IMR-90 (cell line): Measurements from ENCODE around the gene NCK1. TPM values are rescaled to one million over a fixed set of nuclear protein-coding genes. Genes with fewer than 3 reads are reported as not detected.

Experiments used
- ATAC-seq: fragments of 200-7000 bp; cut with Tn5 transposase; 2 replicates; pipeline ENCODE4 v1.9.1; 2020; ENCODE audit warnings: low read depth, mild to moderate bottlenecking, moderate library complexity
- BruUV-seq: library from RNA; stranded (reverse); fragments of 400-500 nt; replicated peaks from 2 replicates; lab custom pipeline; 2021; lab: Mats Ljungman, UMichigan
- CTCF ChIA-PET: fragments of 300-600 bp; formaldehyde crosslinking; extraction: SDS; loops from one replicate; lab custom pipeline; 2021; ENCODE audit warnings: antibody characterized with exemption; lab: Yijun Ruan, JAX
- POLR2A ChIA-PET: fragments of 300-600 bp; sonication (Branson Sonifier 250); formaldehyde crosslinking; loops from one replicate; lab custom pipeline; 2022; ENCODE audit warnings: antibody characterized with exemption; ENCODE audit not compliant: unreplicated experiment; lab: Charles Lee
- DNase-seq: peaks from one replicate; pipeline ENCODE4 v3.0.0; 2013
- H2AFZ ChIP-seq: replicated peaks from 2 replicates; pipeline ENCODE3; 2013; ENCODE audit warnings: low read length, mild to moderate bottlenecking; ENCODE audit not compliant: poor library complexity
- H2AK5ac ChIP-seq: 2 replicates; pipeline ENCODE4 v1.6.1; 2013; ENCODE audit warnings: low read depth, low read length, inconsistent platforms
- H2AK9ac ChIP-seq: replicated peaks from 2 replicates; pipeline ENCODE3; 2013; ENCODE audit warnings: mild to moderate bottlenecking, low read depth, low read length, moderate library complexity; ENCODE audit not compliant: poor library complexity
- H2BK120ac ChIP-seq: 2 replicates; pipeline ENCODE4 v1.6.1; 2013; ENCODE audit warnings: low read depth, low read length, inconsistent platforms
- H2BK15ac ChIP-seq: 3 replicates; pipeline ENCODE4 v1.6.1; 2013; ENCODE audit warnings: low read depth, low read length, inconsistent platforms
- H2BK20ac ChIP-seq: 2 replicates; pipeline ENCODE4 v1.6.1; 2013; ENCODE audit warnings: low read depth, mild to moderate bottlenecking, inconsistent platforms, low read length, moderate library complexity
- H2BK5ac ChIP-seq: 2 replicates; pipeline ENCODE4 v1.6.1; 2013; ENCODE audit warnings: mild to moderate bottlenecking, low read depth, low read length, inconsistent platforms; ENCODE audit not compliant: poor library complexity, severe bottlenecking
- H3K14ac ChIP-seq: replicated peaks from 2 replicates; pipeline ENCODE4 v1.6.1; 2013; ENCODE audit warnings: low read depth, low read length, inconsistent platforms
- H3K18ac ChIP-seq: 2 replicates; pipeline ENCODE4 v1.6.1; 2013; ENCODE audit warnings: low read depth, low read length, control low read depth
- H3K23ac ChIP-seq: 2 replicates; pipeline ENCODE4 v1.6.1; 2013; ENCODE audit warnings: low read depth, low read length, inconsistent platforms
- H3K27ac ChIP-seq: 2 replicates; pipeline ENCODE4 v1.5.1; 2013; ENCODE audit warnings: mild to moderate bottlenecking, control low read depth, low read length; ENCODE audit not compliant: insufficient read depth
- H3K27me3 ChIP-seq: 2 replicates; pipeline ENCODE4 v1.6.1; 2013; ENCODE audit warnings: low read length; ENCODE audit not compliant: control insufficient read depth, insufficient read depth
- H3K36me3 ChIP-seq: 2 replicates; pipeline ENCODE4 v1.6.1; 2013; ENCODE audit warnings: low read length, mixed read lengths; ENCODE audit not compliant: control insufficient read depth, insufficient read depth
- H3K4ac ChIP-seq: 2 replicates; pipeline ENCODE4 v1.6.1; 2013; ENCODE audit warnings: low read depth, low read length, inconsistent platforms
- H3K4me1 ChIP-seq: 2 replicates; pipeline ENCODE4 v1.6.1; 2013; ENCODE audit warnings: low read length, mixed read lengths; ENCODE audit not compliant: control insufficient read depth, insufficient read depth
- H3K4me2 ChIP-seq: 2 replicates; pipeline ENCODE4 v1.6.1; 2013; ENCODE audit warnings: low read depth, mild to moderate bottlenecking, control low read depth, low read length, moderate library complexity
- H3K4me3 ChIP-seq: 2 replicates; pipeline ENCODE4 v1.5.1; 2013; ENCODE audit warnings: low read depth, mild to moderate bottlenecking, control low read depth, low read length, moderate library complexity; ENCODE audit not compliant: insufficient read depth
- H3K56ac ChIP-seq: 2 replicates; pipeline ENCODE4 v1.6.1; 2013; ENCODE audit warnings: low read length, inconsistent platforms; ENCODE audit not compliant: insufficient read depth; ENCODE audit errors: extremely low read depth
- H3K79me1 ChIP-seq, 2 experiments: 2 replicates each; pipeline ENCODE4 v1.6.1; 2013; ENCODE audit warnings: low read length in 2 of 2, inconsistent platforms in 1 of 2, low read depth in 1 of 2
- H3K9ac ChIP-seq: 2 replicates; pipeline ENCODE4 v1.6.1; 2013; ENCODE audit warnings: low read depth, low read length, control low read depth
- H3K9me1 ChIP-seq: 2 replicates; pipeline ENCODE4 v1.6.1; 2013; ENCODE audit warnings: low read length, inconsistent platforms; ENCODE audit not compliant: insufficient read depth
- H3K9me3 ChIP-seq: 2 replicates; pipeline ENCODE4 v1.6.1; 2013; ENCODE audit warnings: low read length; ENCODE audit not compliant: control insufficient read depth, insufficient read depth
- H4K20me1 ChIP-seq: 2 replicates; pipeline ENCODE4 v1.6.1; 2013; ENCODE audit warnings: low read length, inconsistent platforms; ENCODE audit not compliant: insufficient read depth
- H4K5ac ChIP-seq: 2 replicates; pipeline ENCODE4 v1.6.1; 2013; ENCODE audit warnings: mild to moderate bottlenecking, low read depth, low read length, control low read depth
- H4K8ac ChIP-seq, 2 experiments: 2 replicates each; pipeline ENCODE4 v1.6.1; 2013; ENCODE audit warnings: low read depth in 2 of 2, low read length in 2 of 2, control low read depth in 1 of 2, inconsistent platforms in 1 of 2
- H4K91ac ChIP-seq: 2 replicates; pipeline ENCODE4 v1.6.1; 2013; ENCODE audit warnings: low read depth, low read length, inconsistent platforms; ENCODE audit not compliant: insufficient read depth
- BHLHE40 ChIP-seq: fragments of 150-350 bp; IDR thresholded peaks from 2 replicates; pipeline ENCODE4 v1.6.1; 2016; ENCODE audit warnings: mild to moderate bottlenecking, low read depth, low read length
- CEBPB ChIP-seq: IDR thresholded peaks from 2 replicates; pipeline ENCODE4 v1.6.1; 2012; ENCODE audit warnings: low read depth, low read length, improper control_type of control experiment
- CTCF ChIP-seq: conservative IDR thresholded peaks from 2 replicates; pipeline ENCODE4 v1.5.1; 2012; ENCODE audit warnings: mild to moderate bottlenecking, low read depth, low read length, improper control_type of control experiment
- ELK1 ChIP-seq: fragments of 150-350 bp; IDR thresholded peaks from 2 replicates; pipeline ENCODE4 v1.6.1; 2016; ENCODE audit warnings: low read depth, mild to moderate bottlenecking, low read length, moderate library complexity, borderline replicate concordance
- FOS ChIP-seq: fragments of 150-350 bp; IDR thresholded peaks from 2 replicates; pipeline ENCODE4 v1.6.1; 2016; ENCODE audit warnings: low read depth, low read length
- MAFK ChIP-seq: IDR thresholded peaks from 2 replicates; pipeline ENCODE4 v1.6.1; 2012; ENCODE audit warnings: low read depth, low read length, improper control_type of control experiment
- MAZ ChIP-seq: IDR thresholded peaks from 2 replicates; pipeline ENCODE4 v1.6.1; 2012; ENCODE audit warnings: low read depth, mild to moderate bottlenecking, low read length, improper control_type of control experiment, moderate library complexity, borderline replicate concordance
- MXI1 ChIP-seq: IDR thresholded peaks from 2 replicates; pipeline ENCODE4 v1.6.1; 2012; ENCODE audit warnings: low read depth, mild to moderate bottlenecking, low read length, moderate library complexity, borderline replicate concordance
- NFE2L2 ChIP-seq: fragments of 150-350 bp; IDR thresholded peaks from 2 replicates; pipeline ENCODE4 v1.6.1; 2016; ENCODE audit warnings: low read depth, mild to moderate bottlenecking, low read length
- POLR2A ChIP-seq: IDR thresholded peaks from 2 replicates; pipeline ENCODE4 v1.6.1; 2012; ENCODE audit warnings: mild to moderate bottlenecking, low read depth, low read length
- RAD21 ChIP-seq: IDR thresholded peaks from 2 replicates; pipeline ENCODE4 v1.6.1; 2012; ENCODE audit warnings: low read length, improper control_type of control experiment
- RCOR1 ChIP-seq: IDR thresholded peaks from 2 replicates; pipeline ENCODE4 v1.6.1; 2012; ENCODE audit warnings: mild to moderate bottlenecking, low read length, improper control_type of control experiment; ENCODE audit not compliant: insufficient replicate concordance
- RFX5 ChIP-seq: IDR thresholded peaks from 2 replicates; pipeline ENCODE4 v1.8.0; 2012; ENCODE audit warnings: low read depth, mild to moderate bottlenecking, low read length, moderate library complexity
- SMC3 ChIP-seq: fragments of 150-350 bp; IDR thresholded peaks from 2 replicates; pipeline ENCODE4 v1.6.1; 2016; ENCODE audit warnings: low read depth, mild to moderate bottlenecking, antibody characterized with exemption, low read length, moderate library complexity
- WGBS, 2 experiments: methylation state at CpG; one replicate each; pipeline versions ENCODE4 v1.1.5 to v1.1.7; 2013; ENCODE audit warnings: missing lambda C conversion rate in 2 of 2; ENCODE audit not compliant: insufficient read length in 1 of 2; ENCODE audit errors: extremely low coverage in 2 of 2; 5-methylcytosine and 5-hydroxymethylcytosine counted together
- dilution Hi-C: fragments of 300-500 bp; cut with HindIII; formaldehyde crosslinking; loops from one replicate; pipeline ENCODE4 v1.14.3; 2018; ENCODE audit warnings: low sequenced_read_pairs; ENCODE audit not compliant: unreplicated experiment
- in situ Hi-C: fragments of 300-500 bp; cut with MboI; formaldehyde crosslinking; loops from 3 replicates; pipeline ENCODE4 v1.14.3; 2019; ENCODE audit warnings: low sequenced_read_pairs, inconsistent platforms, mixed read lengths
- intact Hi-C: fragments of 100-400 bp; cut with micrococcal nuclease; formaldehyde crosslinking; loops from 2 replicates; pipeline ENCODE4 v1.10.0; 2022
- polyA plus RNA-seq, 3 experiments: library from polyadenylated mRNA; depleted of rRNA; stranded (reverse); fragments of >200 nt; gene quantifications; 2 replicates each; pipeline ENCODE4 v1.2.3, GENCODE V29; 2012; ENCODE audit warnings: low replicate concordance in 1 of 3
- total RNA-seq: library from RNA; depleted of rRNA; stranded (reverse); fragments of >200 nt; gene quantifications from 2 replicates; pipeline ENCODE4 v1.2.3, GENCODE V29; 2012

NCK1 gene
- total and polyA plus RNA-seq, 2 of the 4 experiments (the other 2 are of a cell fraction): 23.7 to 24.3 TPM

GRCh38 chr3:136893848-136894443 is 31.9 kb downstream of the NCK1 start:
- peak overlapping the region; percentile 98 for H2BK15ac ChIP-seq
- dilution Hi-C loops (no loop called here), intact Hi-C loops (loop anchor here (5.0 kb wide), 1 partner anchor 1153 kb away; no protein-coding TSS in a partner anchor), in situ Hi-C loops (no loop called here)
- peak overlapping the region; percentile 97 for H2BK120ac ChIP-seq
- H4K5ac ChIP-seq: peak overlapping the region; percentile 83; the same call in 1 of the 2 replicates
- peak overlapping the region; percentile 98 for H2BK20ac ChIP-seq
- H3K9ac ChIP-seq: peak overlapping the region; percentile 36; the same call in 1 of the 2 replicates
- POLR2A ChIA-PET: no interaction called here
- ATAC-seq (peak; percentile 89), DNase-seq (peak; percentile 92)
- no peak for TF ChIP-seq MXI1
- TF ChIP-seq ELK1: no peak
- TF ChIP-seq MAFK: no peak
- TF ChIP-seq RFX5: 0 out of 2 replicates have a peak, but pooled peaks have one; percentile 11
- TF ChIP-seq RAD21: no peak
- no peak for TF ChIP-seq POLR2A
- TF ChIP-seq MAZ: no peak
- peak; percentile 92 for TF ChIP-seq CEBPB
- 0 out of 2 replicates have a peak, but pooled peaks have one; percentile 9 for TF ChIP-seq NFE2L2
- TF ChIP-seq SMC3: no peak
- TF ChIP-seq RCOR1: peak; percentile 72
- TF ChIP-seq CTCF: no peak
- peak; percentile 75 for TF ChIP-seq FOS
- TF ChIP-seq BHLHE40: peak; percentile 44; the same call in 1 of the 2 replicates
- H3K4ac ChIP-seq: peak overlapping the region; percentile 94
- H2AK5ac ChIP-seq: peak overlapping the region; percentile 95
- H3K36me3 ChIP-seq: no peaks in the 10 kb centered on the region; the same call in none of the 2 replicates
- peaks cover 10% of the 10 kb centered on the region for H3K4me1 ChIP-seq
- no peaks in the 10 kb centered on the region for H3K27me3 ChIP-seq
- H3K23ac ChIP-seq: peak overlapping the region; percentile 98
- no peak overlapping the region for H3K4me3 ChIP-seq
- H3K18ac ChIP-seq: peak overlapping the region; percentile 90; the same call in 1 of the 2 replicates
- H3K9me1 ChIP-seq: peaks cover 8% of the 10 kb centered on the region
- H4K20me1 ChIP-seq: peaks cover 16% of the 10 kb centered on the region; the same call in 1 of the 2 replicates
- H4K91ac ChIP-seq: peak overlapping the region; percentile 94
- CTCF ChIA-PET: interaction anchor here (0.6 kb wide), 1 partner anchor 607 kb away, joined by 3 read pairs; no protein-coding TSS in a partner anchor
- H3K4me2 ChIP-seq: peak overlapping the region; percentile 66
- H3K27ac ChIP-seq: peak overlapping the region; percentile 71; the same call in 1 of the 2 replicates
- no peak overlapping the region for H2AK9ac ChIP-seq
- peaks cover 5% of the 10 kb centered on the region for H3K9me3 ChIP-seq
- H3K79me1 ChIP-seq: peaks cover 10 to 54% of the 10 kb centered on the region in 2 experiments
- BruUV-seq: no TSS peak
- WGBS, 2 experiments: no CpG with 5 or more reads among the region's 5 CpGs
- H3K14ac ChIP-seq: peak overlapping the region; percentile 94
- H3K56ac ChIP-seq: peak overlapping the region; percentile 77
- peak overlapping the region; percentile 99 for H2BK5ac ChIP-seq
- no peak overlapping the region for H2AFZ ChIP-seq
- peak overlapping the region; percentile 56 to 89 for H4K8ac ChIP-seq
